HepG2 (cell line): Measurements from ENCODE around the gene TPD52L2. TPM values are rescaled to one million over a fixed set of nuclear protein-coding genes. Genes with fewer than 3 reads are reported as not detected.
A peak's percentile ranks its signal among the peaks of the same experiment; 100 is the strongest.

Source experiments
- ARHGAP35 ChIP-seq: sonication (generic); formaldehyde crosslinking; IDR thresholded peaks from 2 replicates; pipeline ENCODE4 v1.9.0; 2022; ENCODE audit warnings: mild to moderate bottlenecking, inconsistent platforms, moderate library complexity, missing genetic modification reagents, borderline replicate concordance
- HHEX ChIP-seq: IDR thresholded peaks from 2 replicates; pipeline ENCODE4 v1.6.1; 2016; ENCODE audit warnings: control low read depth
- HMGA1 ChIP-seq: sonication (generic); formaldehyde crosslinking; conservative IDR thresholded peaks from 2 replicates; pipeline ENCODE4 v1.4.0; 2020; ENCODE audit warnings: missing genetic modification reagents
- KLF12 ChIP-seq: sonication (generic); formaldehyde crosslinking; IDR thresholded peaks from 2 replicates; pipeline ENCODE4 v1.4.0; 2020; ENCODE audit warnings: missing genetic modification reagents, borderline replicate concordance
- MIER3 ChIP-seq: IDR thresholded peaks from 2 replicates; pipeline ENCODE4 v1.6.1; 2016; ENCODE audit warnings: missing compliant biosample characterization, borderline replicate concordance
- NAIF1 ChIP-seq: sonication (generic); formaldehyde crosslinking; IDR thresholded peaks from 2 replicates; pipeline ENCODE4 v1.5.0; 2020; ENCODE audit warnings: mild to moderate bottlenecking, missing genetic modification reagents, borderline replicate concordance
- PHF20 ChIP-seq: sonication (generic); formaldehyde crosslinking; IDR thresholded peaks from 2 replicates; pipeline ENCODE4 v1.5.0; 2020; ENCODE audit warnings: mild to moderate bottlenecking, missing genetic modification reagents
- POLR2AphosphoS2 ChIP-seq: IDR thresholded peaks from 2 replicates; pipeline ENCODE4 v1.6.1; 2011; ENCODE audit warnings: low read depth, low read length, improper control_type of control experiment
- RAD21 ChIP-seq: fragments of 450-650 bp; formaldehyde crosslinking; IDR thresholded peaks from 2 replicates; pipeline ENCODE4 v1.5.0; 2020; ENCODE audit warnings: mild to moderate bottlenecking
- RXRA ChIP-seq: sonication (generic); formaldehyde crosslinking; IDR thresholded peaks from 2 replicates; pipeline ENCODE4 v1.5.1; 2020; ENCODE audit warnings: missing genetic modification reagents
- SOX13 ChIP-seq, 3 experiments: fragments of 450-650 bp in 1 of 3; sonication (generic) in 1 of 3; formaldehyde crosslinking in 1 of 3; IDR thresholded peaks in 2 of 3; conservative IDR thresholded peaks in 1 of 3; 2 replicates each; pipeline versions ENCODE4 v1.5.0 to v1.6.1; 2016 to 2020; ENCODE audit warnings: antibody characterized with exemption in 1 of 3, mild to moderate bottlenecking in 1 of 3, missing compliant biosample characterization in 1 of 3, missing genetic modification reagents in 1 of 3, moderate library complexity in 1 of 3
- SP1 ChIP-seq, 2 experiments: fragments of 450-650 bp in 1 of 2; sonication (generic) in 1 of 2; formaldehyde crosslinking in 1 of 2; IDR thresholded peaks; 2 replicates each; pipeline versions ENCODE4 v1.4.0 to v1.6.1; 2016 to 2020; ENCODE audit warnings: missing genetic modification reagents in 1 of 2
- STAT5B ChIP-seq: sonication (generic); formaldehyde crosslinking; IDR thresholded peaks from 2 replicates; pipeline ENCODE4 v1.4.0; 2020; ENCODE audit warnings: missing genetic modification reagents
- TSC22D2 ChIP-seq: sonication (generic); formaldehyde crosslinking; IDR thresholded peaks from 2 replicates; pipeline ENCODE4 v1.5.1; 2020; ENCODE audit warnings: missing genetic modification reagents, mild to moderate bottlenecking, borderline replicate concordance
- ZFP62 ChIP-seq: sonication (generic); formaldehyde crosslinking; IDR thresholded peaks from 2 replicates; pipeline ENCODE4 v1.4.0; 2020; ENCODE audit warnings: missing genetic modification reagents
- ZNF446 ChIP-seq: sonication (generic); formaldehyde crosslinking; IDR thresholded peaks from 2 replicates; pipeline ENCODE4 v1.5.0; 2020; ENCODE audit warnings: mild to moderate bottlenecking, missing genetic modification reagents
- ZNF496 ChIP-seq: sonication (generic); formaldehyde crosslinking; IDR thresholded peaks from 2 replicates; pipeline ENCODE4 v1.8.1; 2023; ENCODE audit warnings: mild to moderate bottlenecking, moderate library complexity, missing genetic modification reagents; ENCODE audit not compliant: insufficient replicate concordance
- ZNF510 ChIP-seq: sonication (generic); formaldehyde crosslinking; IDR thresholded peaks from 2 replicates; pipeline ENCODE4 v1.4.0; 2020; ENCODE audit warnings: low read depth, mild to moderate bottlenecking, missing genetic modification reagents
- ZNF629 ChIP-seq: sonication (generic); formaldehyde crosslinking; conservative IDR thresholded peaks from 2 replicates; pipeline ENCODE4 v1.5.0; 2020; ENCODE audit warnings: missing genetic modification reagents
- ZNF7 ChIP-seq: IDR thresholded peaks from 2 replicates; pipeline ENCODE4 v1.6.1; 2016; ENCODE audit warnings: missing biosample characterization, missing genetic modification reagents
- ZNF768 ChIP-seq: sonication (generic); formaldehyde crosslinking; IDR thresholded peaks from 2 replicates; pipeline ENCODE4 v1.4.0; 2020; ENCODE audit warnings: missing genetic modification reagents
- ZNF788 ChIP-seq: sonication (generic); formaldehyde crosslinking; IDR thresholded peaks from 2 replicates; pipeline ENCODE4 v1.5.0; 2020; ENCODE audit warnings: mild to moderate bottlenecking, missing genetic modification reagents, borderline replicate concordance
- ZNF841 ChIP-seq: sonication (generic); formaldehyde crosslinking; IDR thresholded peaks from 2 replicates; pipeline ENCODE4 v1.8.1; 2023; ENCODE audit warnings: missing genetic modification reagents, borderline replicate concordance
- polyA plus RNA-seq, 8 experiments: library from polyadenylated mRNA; depleted of rRNA in 3 of 8; stranded (reverse) in 7 of 8; unstranded in 1 of 8; fragments of >200 nt; fragmentation: Illumina TruSeq in 4 of 8; extraction: Trizol in 4 of 8; gene quantifications; 2 replicates each; pipeline versions ENCODE4 v1.2.1 to v1.2.3, GENCODE V29; 2011 to 2016; ENCODE audit warnings: low read depth in 4 of 8, missing spikeins in 1 of 8, mixed read lengths in 1 of 8; ENCODE audit not compliant: insufficient read depth in 1 of 8
- total RNA-seq, 5 experiments: library from RNA; depleted of rRNA; stranded (reverse); fragments of >200 nt; fragmentation: Illumina TruSeq; extraction: Trizol; gene quantifications; 2 replicates each; pipeline ENCODE4 v1.2.3, GENCODE V29; 2016; ENCODE audit warnings: low read depth in 1 of 5
- TF ChIP-seq, protein P1 (sequence below): sonication (generic); formaldehyde crosslinking; IDR thresholded peaks from 2 replicates; pipeline ENCODE4 v1.9.0; 2021; ENCODE audit warnings: missing genetic modification reagents, mild to moderate bottlenecking, borderline replicate concordance
- TF ChIP-seq, protein P2 (sequence below): sonication (generic); formaldehyde crosslinking; IDR thresholded peaks from 2 replicates; pipeline ENCODE4 v1.4.0; 2020; ENCODE audit warnings: mild to moderate bottlenecking, missing genetic modification reagents

TPD52L2 gene
- total and polyA plus RNA-seq, 2 of the 13 experiments (the other 11 are each of a cell fraction or from before 2014, with no cell fraction given), result 156 to 184 TPM

DNA sequence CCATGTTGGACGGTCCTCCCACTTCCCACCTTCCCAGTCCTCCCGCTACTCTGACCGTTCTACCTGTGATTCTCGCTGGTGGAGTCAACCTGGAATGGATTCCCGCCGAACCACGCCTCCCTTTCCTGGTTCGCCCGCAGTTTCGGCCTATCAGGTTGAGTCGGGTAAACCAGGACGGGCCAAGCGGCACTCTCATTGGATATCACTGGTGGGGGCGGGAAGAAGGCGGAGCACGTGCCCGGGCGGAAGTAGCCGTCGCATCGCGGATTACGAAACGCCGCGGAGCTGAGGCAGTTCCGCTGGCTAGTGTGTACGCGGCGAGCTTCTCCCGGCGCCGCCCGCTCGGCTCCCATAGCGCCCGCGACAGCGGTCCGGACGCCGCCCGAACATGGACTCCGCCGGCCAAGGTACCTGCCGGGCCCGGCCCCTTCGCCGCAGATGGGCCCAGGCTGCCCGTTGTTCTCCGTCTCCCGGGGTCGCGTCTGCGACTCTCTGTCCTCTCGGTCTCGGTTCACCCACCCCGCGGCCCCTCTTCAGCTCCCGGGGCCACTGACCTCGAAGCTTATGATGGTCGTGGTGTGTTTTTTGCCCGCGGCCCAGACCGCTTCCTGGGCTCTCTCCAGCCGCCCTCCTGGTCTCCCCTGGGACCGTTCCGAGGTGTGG is at the start of gene TPD52L2 (continued):
- TF ChIP-seq ZNF446 (CRISPR knock-in tag) (peak; percentile 95; the same call in 1 of the 2 replicates), KLF12 (CRISPR knock-in tag) (peak; percentile 89; the same call in 1 of the 2 replicates), ZNF841 (CRISPR knock-in tag) (peak; percentile 92), ZNF7 (CRISPR knock-in tag) (no peak; the same call in 1 of the 2 replicates), ZNF629 (CRISPR knock-in tag) (0 out of 2 replicates have a peak, but pooled peaks have one; percentile 9), NAIF1 (peak; percentile 95; the same call in 1 of the 2 replicates), RXRA (CRISPR knock-in tag) (peak; percentile 82), HHEX (no peak), MIER3 (CRISPR knock-in tag) (peak; percentile 96), PHF20 (peak; percentile 96), ZNF496 (CRISPR knock-in tag) (no peak), ZFP62 (CRISPR knock-in tag) (peak; percentile 93; the same call in 1 of the 2 replicates), HMGA1 (CRISPR knock-in tag) (no peak), RAD21 (peak; percentile 75), STAT5B (CRISPR knock-in tag) (0 out of 2 replicates have a peak, but pooled peaks have one; percentile 20), ZNF788 (peak; percentile 98), SP1 (IDR thresholded peaks at IDR 0.05) (0 out of 2 replicates have a peak, but pooled peaks have one; percentile 26), SP1 (CRISPR knock-in tag; IDR thresholded peaks at IDR 0.05) (peak; percentile 96), SOX13 (IDR thresholded peaks at IDR 0.05) (0 out of 2 replicates have a peak, but pooled peaks have one; percentile 45), SOX13 (CRISPR knock-in tag; conservative IDR thresholded peaks at IDR 0.05 in 1 of 2, IDR thresholded peaks at IDR 0.05 in 1 of 2) (no peak; a peak in 1 of 4 replicates), POLR2AphosphoS2 (no peak), ZNF510 (CRISPR knock-in tag) (peak; percentile 63; the same call in 1 of the 2 replicates), ARHGAP35 (peak; percentile 39), TSC22D2 (peak; percentile 96; the same call in 1 of the 2 replicates), ZNF768 (CRISPR knock-in tag) (peak; percentile 68; the same call in 1 of the 2 replicates)
- TF ChIP-seq, protein P1, sequence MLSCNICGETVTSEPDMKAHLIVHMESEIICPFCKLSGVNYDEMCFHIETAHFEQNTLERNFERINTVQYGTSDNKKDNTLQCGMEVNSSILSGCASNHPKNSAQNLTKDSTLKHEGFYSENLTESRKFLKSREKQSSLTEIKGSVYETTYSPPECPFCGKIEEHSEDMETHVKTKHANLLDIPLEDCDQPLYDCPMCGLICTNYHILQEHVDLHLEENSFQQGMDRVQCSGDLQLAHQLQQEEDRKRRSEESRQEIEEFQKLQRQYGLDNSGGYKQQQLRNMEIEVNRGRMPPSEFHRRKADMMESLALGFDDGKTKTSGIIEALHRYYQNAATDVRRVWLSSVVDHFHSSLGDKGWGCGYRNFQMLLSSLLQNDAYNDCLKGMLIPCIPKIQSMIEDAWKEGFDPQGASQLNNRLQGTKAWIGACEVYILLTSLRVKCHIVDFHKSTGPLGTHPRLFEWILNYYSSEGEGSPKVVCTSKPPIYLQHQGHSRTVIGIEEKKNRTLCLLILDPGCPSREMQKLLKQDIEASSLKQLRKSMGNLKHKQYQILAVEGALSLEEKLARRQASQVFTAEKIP (CRISPR knock-in tag), result no peak; the same call in 1 of the 2 replicates
- TF ChIP-seq, protein P2, sequence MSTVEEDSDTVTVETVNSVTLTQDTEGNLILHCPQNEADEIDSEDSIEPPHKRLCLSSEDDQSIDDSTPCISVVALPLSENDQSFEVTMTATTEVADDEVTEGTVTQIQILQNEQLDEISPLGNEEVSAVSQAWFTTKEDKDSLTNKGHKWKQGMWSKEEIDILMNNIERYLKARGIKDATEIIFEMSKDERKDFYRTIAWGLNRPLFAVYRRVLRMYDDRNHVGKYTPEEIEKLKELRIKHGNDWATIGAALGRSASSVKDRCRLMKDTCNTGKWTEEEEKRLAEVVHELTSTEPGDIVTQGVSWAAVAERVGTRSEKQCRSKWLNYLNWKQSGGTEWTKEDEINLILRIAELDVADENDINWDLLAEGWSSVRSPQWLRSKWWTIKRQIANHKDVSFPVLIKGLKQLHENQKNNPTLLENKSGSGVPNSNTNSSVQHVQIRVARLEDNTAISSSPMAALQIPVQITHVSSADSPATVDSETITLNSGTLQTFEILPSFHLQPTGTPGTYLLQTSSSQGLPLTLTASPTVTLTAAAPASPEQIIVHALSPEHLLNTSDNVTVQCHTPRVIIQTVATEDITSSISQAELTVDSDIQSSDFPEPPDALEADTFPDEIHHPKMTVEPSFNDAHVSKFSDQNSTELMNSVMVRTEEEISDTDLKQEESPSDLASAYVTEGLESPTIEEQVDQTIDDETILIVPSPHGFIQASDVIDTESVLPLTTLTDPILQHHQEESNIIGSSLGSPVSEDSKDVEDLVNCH (CRISPR knock-in tag), result no peak; the same call in 1 of the 2 replicates
